Pancreas (tissue), 10 donors: ENCODE results near the gene MXRA7. TPM values are rescaled to one million over a fixed set of nuclear protein-coding genes. Genes with fewer than 3 reads are reported as not detected.

Experiments
- ATAC-seq, 4 donors: fragments of 200-7000 bp; cut with Tn5 transposase; one replicate each; pipeline versions ENCODE4 v1.8.0 to v1.9.1; 2020; ENCODE audit warnings: mild to moderate bottlenecking in 4 of 4, moderate library complexity in 4 of 4
- DNase-seq, 6 donors: peaks; one replicate each; pipeline ENCODE4 v3.0.0-alpha.2; 2020
- FAIRE-seq: peaks from 2 replicates; lab custom pipeline; 2012; peaks lifted over from hg19 to GRCh38; lab: Jason Lieb, UNC
- H3K27ac ChIP-seq, 4 donors: fragments of 200-600 bp; sonication (generic); 1 replicate in 3 of 4; 2 replicates in 1 of 4; pipeline versions ENCODE4 v1.5.0 to v1.8.0; 2020
- H3K27me3 ChIP-seq, 4 donors: fragments of 200-600 bp; one replicate each; pipeline ENCODE4 v1.8.0; 2021
- H3K36me3 ChIP-seq, 3 donors: fragments of 200-600 bp; sonication (generic) in 1 of 3; one replicate each; pipeline versions ENCODE4 v1.5.0 to v1.8.0; 2020 to 2021
- H3K4me1 ChIP-seq, 3 donors: fragments of 200-600 bp; one replicate each; pipeline ENCODE4 v1.8.0; 2021
- H3K4me3 ChIP-seq, 4 donors: fragments of 200-600 bp; sonication (generic) in 2 of 4; one replicate each; pipeline versions ENCODE4 v1.5.0 to v1.8.0; 2020 to 2021
- H3K9me3 ChIP-seq, 4 donors: fragments of 200-600 bp; one replicate each; pipeline ENCODE4 v1.8.0; 2021
- CTCF ChIP-seq, 4 donors: fragments of 200-600 bp; sonication (generic) in 3 of 4; IDR thresholded peaks; one replicate each; pipeline versions ENCODE4 v1.5.0 to v1.8.0; 2021; ENCODE audit warnings: antibody characterized with exemption in 4 of 4
- WGBS, 2 donors: extraction: QIAGEN DNeasy Blood & Tissue Kit; methylation state at CpG; one replicate each; pipeline ENCODE4 v1.1.7; 2013; 5-methylcytosine and 5-hydroxymethylcytosine counted together
- intact Hi-C, 3 donors: fragments of 100-400 bp; cut with DNase I; formaldehyde crosslinking; loops; one replicate each; pipeline versions ENCODE4 v1.11.1 to v1.14.2; 2022
- polyA plus RNA-seq, 2 donors: library from polyadenylated mRNA; stranded (reverse); fragments of 200-250 nt; gene quantifications; one replicate each; pipeline ENCODE4 v1.2.3, GENCODE V29; 2013
- total RNA-seq, 6 donors: library from RNA; stranded (reverse); fragmentation: NEBNext Ultra II Directional in 4 of 6; extraction: Animal tissue kit (Norgen Biotek cat#: 25700) in 4 of 6; gene quantifications; one replicate each; pipeline versions ENCODE4 v1.2.1 to v1.2.4, GENCODE V29; 2021 to 2023
- donor health status: healthy with polysubstance abuse.
- donor health status: DM: no; HTN: no; CAD: no; lungs with moderate emphysema.
- donor health status: DM: no; HTN: no; CAD: no.
- donor health status: control.
- donor health status: control.
- donor health status: Bipolar disorder and iron deficiency.
- donor health status: DM: yes; HTN: yes; CAD: no.
- donor health status: DM: no; HTN: no; CAD: no.
- donor health status: DM: no; HTN: no; CAD: no.
- donor health status: DM: yes; HTN: yes; CAD: no.

MXRA7 gene
- total and polyA plus RNA-seq, 8 donors: 32.0 to 137 (median 44.7) TPM

GRCh38 chr17:76738468-76738850 is 27.7 kb upstream of the MXRA7 start:
- peak overlapping the region; percentile 95 to 99 (median 97) for H3K27ac ChIP-seq
- H3K9me3 ChIP-seq: no peaks in the 10 kb centered on the region
- FAIRE-seq (no peak), ATAC-seq (no peak), DNase-seq (no peak)
- peak overlapping the region; percentile 91 to 98 (median 94) for H3K4me3 ChIP-seq
- intact Hi-C loops: no loop called here
- no peak for TF ChIP-seq CTCF (IDR thresholded peaks at IDR 0.05)
- peaks cover 0 to 23% (median 10%) of the 10 kb centered on the region in 3 donors for H3K36me3 ChIP-seq
- no peaks in the 10 kb centered on the region for H3K27me3 ChIP-seq
- 0% methylated on average over 7 of the region's 7 CpGs for WGBS, 2 donors
- H3K4me1 ChIP-seq: peaks cover 17 to 23% (median 20%) of the 10 kb centered on the region in 3 donors

- peak; percentile 77 to 88 (median 82) for ATAC-seq
- intact Hi-C loops: no loop called here
- 0% methylated on average over 56 to 57 of the region's 57 CpGs for WGBS, 2 donors
- H3K27ac ChIP-seq: peak within 1 kb of the TSS; percentile 95 to 99 (median 97)
- H3K4me1 ChIP-seq: peaks cover 21 to 26% (median 23%) of the 10 kb centered on the region in 3 donors
- peak within 1 kb of the TSS; percentile 91 to 98 (median 94) for H3K4me3 ChIP-seq
- TF ChIP-seq CTCF (IDR thresholded peaks at IDR 0.05): no peak
- DNase-seq: peak; percentile 88 to 97 (median 92)
- no peaks in the 10 kb centered on the region for H3K27me3 ChIP-seq
- H3K36me3 ChIP-seq: peaks cover 0 to 29% (median 10%) of the 10 kb centered on the region in 3 donors
- no peak for FAIRE-seq
- no peaks in the 10 kb centered on the region for H3K9me3 ChIP-seq
Measured at GRCh38 chr17:76737676-76738467, 27.1 kb upstream of the MXRA7 start, which contains the start of gene MFSD11. TSS of gene MFSD11 (plus strand) at chr17:76738119. CDS start at chr17:76738353, 234 bp downstream.

- H3K27ac ChIP-seq: peak within 1 kb of the TSS; percentile 95 to 99 (median 97)
- peaks cover 23 to 31% (median 26%) of the 10 kb centered on the region in 3 donors for H3K4me1 ChIP-seq
- H3K4me3 ChIP-seq: peak within 1 kb of the TSS; percentile 91 to 98 (median 94)
- peak; percentile 83 for FAIRE-seq
- H3K27me3 ChIP-seq: no peaks in the 10 kb centered on the region
- intact Hi-C loops: no loop called here
- peak; percentile 97 to 99 (median 98) for DNase-seq
- H3K36me3 ChIP-seq: peaks cover 0 to 35% (median 10%) of the 10 kb centered on the region in 3 donors
- 0 to 1% methylated on average over 59 to 60 of the region's 60 CpGs for WGBS, 2 donors
- H3K9me3 ChIP-seq: no peaks in the 10 kb centered on the region
- no peak for TF ChIP-seq CTCF (IDR thresholded peaks at IDR 0.05)
- ATAC-seq: peak; percentile 86 to 93 (median 88)
Measured at GRCh38 chr17:76737082-76737675, 26.4 kb upstream of the MXRA7 start, which contains the start of gene SRSF2. TSS of gene SRSF2 (minus strand) at chr17:76737331. CDS start at chr17:76737160, 171 bp downstream.

- Histone ChIP-seq H3K27me3 (no peaks in the 10 kb centered on the region), H3K27ac (peak overlapping the region; percentile 95 to 99 (median 97)), H3K4me3 (peak overlapping the region; percentile 91 to 98 (median 94)), H3K36me3 (peaks cover 0 to 35% (median 10%) of the 10 kb centered on the region in 3 donors), H3K4me1 (peaks cover 23 to 31% (median 29%) of the 10 kb centered on the region in 3 donors), H3K9me3 (no peaks in the 10 kb centered on the region)
- ATAC-seq: peak; percentile 28 to 59 (median 39)
- intact Hi-C loops: no loop called here
- no peak for FAIRE-seq
- 1 to 2% methylated on average over 84 to 117 of the region's 117 CpGs for WGBS, 2 donors
- DNase-seq: peak; percentile 71 to 93 (median 82)
- peak in 1 of 4 donors; percentile 13 for TF ChIP-seq CTCF (IDR thresholded peaks at IDR 0.05)
Measured at GRCh38 chr17:76736349-76737081, 25.8 kb upstream of the MXRA7 start.
